C4-2B (cell line): Measurements from ENCODE around the gene GPHN.
A peak's percentile ranks its signal among the peaks of the same experiment; 100 is the strongest.

Source experiments
- ZFX ChIP-seq: fragments of 450-650 bp; IDR thresholded peaks from 2 replicates; pipeline ENCODE4 v1.6.1; 2017
- TF ChIP-seq, protein P1 (sequence below): fragments of 450-650 bp; conservative IDR thresholded peaks from 2 replicates; pipeline ENCODE4 v1.5.1; 2017; ENCODE audit warnings: mild to moderate bottlenecking

DNA sequence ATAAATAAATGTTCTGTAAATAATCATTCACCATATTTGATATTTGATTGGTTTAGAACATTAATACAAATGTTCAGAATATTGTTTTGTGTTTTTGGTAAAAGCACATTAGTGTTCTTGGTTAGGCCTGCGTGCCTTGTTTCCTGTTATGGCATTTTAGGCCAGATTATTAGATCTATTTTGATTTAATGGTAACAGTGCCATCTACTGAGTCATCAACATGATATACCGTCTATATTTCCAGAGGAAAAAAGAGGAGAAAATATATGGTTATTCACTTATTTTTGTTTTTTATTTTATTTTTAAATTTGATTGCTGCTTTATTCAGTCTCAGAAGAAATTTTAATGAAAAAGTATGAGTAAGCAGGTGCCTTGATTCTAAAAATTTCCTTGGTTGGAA is 60.3 kb downstream of the GPHN start:
- TF ChIP-seq, protein P1, sequence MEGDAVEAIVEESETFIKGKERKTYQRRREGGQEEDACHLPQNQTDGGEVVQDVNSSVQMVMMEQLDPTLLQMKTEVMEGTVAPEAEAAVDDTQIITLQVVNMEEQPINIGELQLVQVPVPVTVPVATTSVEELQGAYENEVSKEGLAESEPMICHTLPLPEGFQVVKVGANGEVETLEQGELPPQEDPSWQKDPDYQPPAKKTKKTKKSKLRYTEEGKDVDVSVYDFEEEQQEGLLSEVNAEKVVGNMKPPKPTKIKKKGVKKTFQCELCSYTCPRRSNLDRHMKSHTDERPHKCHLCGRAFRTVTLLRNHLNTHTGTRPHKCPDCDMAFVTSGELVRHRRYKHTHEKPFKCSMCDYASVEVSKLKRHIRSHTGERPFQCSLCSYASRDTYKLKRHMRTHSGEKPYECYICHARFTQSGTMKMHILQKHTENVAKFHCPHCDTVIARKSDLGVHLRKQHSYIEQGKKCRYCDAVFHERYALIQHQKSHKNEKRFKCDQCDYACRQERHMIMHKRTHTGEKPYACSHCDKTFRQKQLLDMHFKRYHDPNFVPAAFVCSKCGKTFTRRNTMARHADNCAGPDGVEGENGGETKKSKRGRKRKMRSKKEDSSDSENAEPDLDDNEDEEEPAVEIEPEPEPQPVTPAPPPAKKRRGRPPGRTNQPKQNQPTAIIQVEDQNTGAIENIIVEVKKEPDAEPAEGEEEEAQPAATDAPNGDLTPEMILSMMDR: peak; percentile 9; the same call in 1 of the 2 replicates
- no peak for TF ChIP-seq ZFX
